Measurements from ENCODE around the gene DCP1A. TPM values are rescaled to one million over a fixed set of nuclear protein-coding genes. Genes with fewer than 3 reads are reported as not detected.
A peak's percentile ranks its signal among the peaks of the same experiment; 100 is the strongest.

Gene DCP1A
- total and polyA plus RNA-seq, 2 of the 13 experiments (the other 11 are each of a cell fraction or from before 2014, with no cell fraction given): 14.2 to 41.2 TPM

DNA sequence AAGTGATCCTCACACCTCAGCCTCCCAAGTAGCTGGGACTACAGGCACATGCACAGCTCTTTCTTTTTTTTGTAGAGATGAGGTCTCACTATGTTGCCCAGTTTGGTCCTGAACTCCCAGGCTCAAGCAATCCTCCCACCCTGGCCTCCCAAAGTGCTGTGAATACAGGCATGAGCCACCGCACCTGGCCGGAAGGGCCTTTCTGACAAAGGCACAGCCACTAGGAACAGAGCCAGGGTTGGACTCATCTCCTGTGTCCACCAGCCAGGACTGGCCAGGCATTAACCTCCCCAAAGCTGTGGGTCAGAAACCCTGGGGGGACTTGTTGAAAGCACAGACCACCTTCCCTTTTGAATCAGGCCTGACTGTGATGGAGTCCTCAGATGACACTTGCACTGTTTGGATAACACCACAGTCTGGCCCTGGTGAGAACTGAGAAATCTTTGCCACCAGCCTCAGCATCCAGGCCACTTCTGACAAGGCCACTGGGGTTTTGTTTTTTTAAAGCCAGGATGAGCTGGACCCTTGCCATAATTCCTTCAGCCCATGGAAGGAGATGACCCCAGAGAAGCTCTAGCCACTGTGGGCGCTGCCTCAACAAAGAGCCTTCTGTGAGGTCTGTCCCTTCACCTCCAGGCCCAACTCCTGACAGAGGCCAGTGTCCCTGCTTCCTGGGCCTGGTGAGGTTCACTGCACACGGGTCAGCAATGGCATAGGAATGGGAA is 96.3 kb downstream of the DCP1A start (continued):
- TF ChIP-seq ZNF567 (CRISPR knock-in tag; IDR thresholded peaks at IDR 0.05; ENCODE audit: borderline replicate concordance): no peak
- no peak for TF ChIP-seq ATF1 (CRISPR knock-in tag; IDR thresholded peaks at IDR 0.05)
- TF ChIP-seq HDAC1 (CRISPR knock-in tag; IDR thresholded peaks at IDR 0.05): no peak
- TF ChIP-seq ARNT (IDR thresholded peaks at IDR 0.05): no peak
- TF ChIP-seq POLR2G (IDR thresholded peaks at IDR 0.05; ENCODE audit: low read depth, low read length): peak; percentile 69
- no peak for TF ChIP-seq SRSF1 (optimal IDR thresholded peaks at IDR 0.05; ENCODE audit: low read depth, low read length)
- TF ChIP-seq, protein P1, sequence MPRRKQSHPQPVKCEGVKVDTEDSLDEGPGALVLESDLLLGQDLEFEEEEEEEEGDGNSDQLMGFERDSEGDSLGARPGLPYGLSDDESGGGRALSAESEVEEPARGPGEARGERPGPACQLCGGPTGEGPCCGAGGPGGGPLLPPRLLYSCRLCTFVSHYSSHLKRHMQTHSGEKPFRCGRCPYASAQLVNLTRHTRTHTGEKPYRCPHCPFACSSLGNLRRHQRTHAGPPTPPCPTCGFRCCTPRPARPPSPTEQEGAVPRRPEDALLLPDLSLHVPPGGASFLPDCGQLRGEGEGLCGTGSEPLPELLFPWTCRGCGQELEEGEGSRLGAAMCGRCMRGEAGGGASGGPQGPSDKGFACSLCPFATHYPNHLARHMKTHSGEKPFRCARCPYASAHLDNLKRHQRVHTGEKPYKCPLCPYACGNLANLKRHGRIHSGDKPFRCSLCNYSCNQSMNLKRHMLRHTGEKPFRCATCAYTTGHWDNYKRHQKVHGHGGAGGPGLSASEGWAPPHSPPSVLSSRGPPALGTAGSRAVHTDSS (CRISPR knock-in tag; conservative IDR thresholded peaks at IDR 0.05): no peak
- TF ChIP-seq ZMAT3 (CRISPR knock-in tag; conservative IDR thresholded peaks at IDR 0.05): no peak
- no peak for TF ChIP-seq MED8 (CRISPR knock-in tag; IDR thresholded peaks at IDR 0.05; ENCODE audit: insufficient replicate concordance)
- TF ChIP-seq U2AF1 (optimal IDR thresholded peaks at IDR 0.05; ENCODE audit: low read depth, low read length): no peak
- no peak for TF ChIP-seq IRX3 (CRISPR knock-in tag; IDR thresholded peaks at IDR 0.05; ENCODE audit: borderline replicate concordance, low read depth)
- TF ChIP-seq, protein P2, sequence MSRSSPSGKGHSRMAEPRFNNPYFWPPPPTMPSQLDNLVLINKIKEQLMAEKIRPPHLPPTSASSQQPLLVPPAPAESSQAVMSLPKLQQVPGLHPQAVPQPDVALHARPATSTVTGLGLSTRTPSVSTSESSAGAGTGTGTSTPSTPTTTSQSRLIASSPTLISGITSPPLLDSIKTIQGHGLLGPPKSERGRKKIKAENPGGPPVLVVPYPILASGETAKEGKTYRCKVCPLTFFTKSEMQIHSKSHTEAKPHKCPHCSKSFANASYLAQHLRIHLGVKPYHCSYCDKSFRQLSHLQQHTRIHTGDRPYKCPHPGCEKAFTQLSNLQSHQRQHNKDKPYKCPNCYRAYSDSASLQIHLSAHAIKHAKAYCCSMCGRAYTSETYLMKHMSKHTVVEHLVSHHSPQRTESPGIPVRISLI (CRISPR knock-in tag; IDR thresholded peaks at IDR 0.05; ENCODE audit: borderline replicate concordance): peak; percentile 51; the same call in 1 of the 2 replicates
- no peak for TF ChIP-seq NFE2 (CRISPR knock-in tag; IDR thresholded peaks at IDR 0.05)
- TF ChIP-seq, protein P3, sequence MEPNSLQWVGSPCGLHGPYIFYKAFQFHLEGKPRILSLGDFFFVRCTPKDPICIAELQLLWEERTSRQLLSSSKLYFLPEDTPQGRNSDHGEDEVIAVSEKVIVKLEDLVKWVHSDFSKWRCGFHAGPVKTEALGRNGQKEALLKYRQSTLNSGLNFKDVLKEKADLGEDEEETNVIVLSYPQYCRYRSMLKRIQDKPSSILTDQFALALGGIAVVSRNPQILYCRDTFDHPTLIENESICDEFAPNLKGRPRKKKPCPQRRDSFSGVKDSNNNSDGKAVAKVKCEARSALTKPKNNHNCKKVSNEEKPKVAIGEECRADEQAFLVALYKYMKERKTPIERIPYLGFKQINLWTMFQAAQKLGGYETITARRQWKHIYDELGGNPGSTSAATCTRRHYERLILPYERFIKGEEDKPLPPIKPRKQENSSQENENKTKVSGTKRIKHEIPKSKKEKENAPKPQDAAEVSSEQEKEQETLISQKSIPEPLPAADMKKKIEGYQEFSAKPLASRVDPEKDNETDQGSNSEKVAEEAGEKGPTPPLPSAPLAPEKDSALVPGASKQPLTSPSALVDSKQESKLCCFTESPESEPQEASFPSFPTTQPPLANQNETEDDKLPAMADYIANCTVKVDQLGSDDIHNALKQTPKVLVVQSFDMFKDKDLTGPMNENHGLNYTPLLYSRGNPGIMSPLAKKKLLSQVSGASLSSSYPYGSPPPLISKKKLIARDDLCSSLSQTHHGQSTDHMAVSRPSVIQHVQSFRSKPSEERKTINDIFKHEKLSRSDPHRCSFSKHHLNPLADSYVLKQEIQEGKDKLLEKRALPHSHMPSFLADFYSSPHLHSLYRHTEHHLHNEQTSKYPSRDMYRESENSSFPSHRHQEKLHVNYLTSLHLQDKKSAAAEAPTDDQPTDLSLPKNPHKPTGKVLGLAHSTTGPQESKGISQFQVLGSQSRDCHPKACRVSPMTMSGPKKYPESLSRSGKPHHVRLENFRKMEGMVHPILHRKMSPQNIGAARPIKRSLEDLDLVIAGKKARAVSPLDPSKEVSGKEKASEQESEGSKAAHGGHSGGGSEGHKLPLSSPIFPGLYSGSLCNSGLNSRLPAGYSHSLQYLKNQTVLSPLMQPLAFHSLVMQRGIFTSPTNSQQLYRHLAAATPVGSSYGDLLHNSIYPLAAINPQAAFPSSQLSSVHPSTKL (CRISPR knock-in tag; IDR thresholded peaks at IDR 0.05): peak; percentile 39
- TF ChIP-seq SKI (IDR thresholded peaks at IDR 0.05; ENCODE audit: partially characterized antibody): no peak
- TF ChIP-seq PITX1 (CRISPR knock-in tag; IDR thresholded peaks at IDR 0.05): no peak
- no peak for TF ChIP-seq ZNF660 (CRISPR knock-in tag; IDR thresholded peaks at IDR 0.05; ENCODE audit: borderline replicate concordance, low read depth)
- TF ChIP-seq, protein P4, sequence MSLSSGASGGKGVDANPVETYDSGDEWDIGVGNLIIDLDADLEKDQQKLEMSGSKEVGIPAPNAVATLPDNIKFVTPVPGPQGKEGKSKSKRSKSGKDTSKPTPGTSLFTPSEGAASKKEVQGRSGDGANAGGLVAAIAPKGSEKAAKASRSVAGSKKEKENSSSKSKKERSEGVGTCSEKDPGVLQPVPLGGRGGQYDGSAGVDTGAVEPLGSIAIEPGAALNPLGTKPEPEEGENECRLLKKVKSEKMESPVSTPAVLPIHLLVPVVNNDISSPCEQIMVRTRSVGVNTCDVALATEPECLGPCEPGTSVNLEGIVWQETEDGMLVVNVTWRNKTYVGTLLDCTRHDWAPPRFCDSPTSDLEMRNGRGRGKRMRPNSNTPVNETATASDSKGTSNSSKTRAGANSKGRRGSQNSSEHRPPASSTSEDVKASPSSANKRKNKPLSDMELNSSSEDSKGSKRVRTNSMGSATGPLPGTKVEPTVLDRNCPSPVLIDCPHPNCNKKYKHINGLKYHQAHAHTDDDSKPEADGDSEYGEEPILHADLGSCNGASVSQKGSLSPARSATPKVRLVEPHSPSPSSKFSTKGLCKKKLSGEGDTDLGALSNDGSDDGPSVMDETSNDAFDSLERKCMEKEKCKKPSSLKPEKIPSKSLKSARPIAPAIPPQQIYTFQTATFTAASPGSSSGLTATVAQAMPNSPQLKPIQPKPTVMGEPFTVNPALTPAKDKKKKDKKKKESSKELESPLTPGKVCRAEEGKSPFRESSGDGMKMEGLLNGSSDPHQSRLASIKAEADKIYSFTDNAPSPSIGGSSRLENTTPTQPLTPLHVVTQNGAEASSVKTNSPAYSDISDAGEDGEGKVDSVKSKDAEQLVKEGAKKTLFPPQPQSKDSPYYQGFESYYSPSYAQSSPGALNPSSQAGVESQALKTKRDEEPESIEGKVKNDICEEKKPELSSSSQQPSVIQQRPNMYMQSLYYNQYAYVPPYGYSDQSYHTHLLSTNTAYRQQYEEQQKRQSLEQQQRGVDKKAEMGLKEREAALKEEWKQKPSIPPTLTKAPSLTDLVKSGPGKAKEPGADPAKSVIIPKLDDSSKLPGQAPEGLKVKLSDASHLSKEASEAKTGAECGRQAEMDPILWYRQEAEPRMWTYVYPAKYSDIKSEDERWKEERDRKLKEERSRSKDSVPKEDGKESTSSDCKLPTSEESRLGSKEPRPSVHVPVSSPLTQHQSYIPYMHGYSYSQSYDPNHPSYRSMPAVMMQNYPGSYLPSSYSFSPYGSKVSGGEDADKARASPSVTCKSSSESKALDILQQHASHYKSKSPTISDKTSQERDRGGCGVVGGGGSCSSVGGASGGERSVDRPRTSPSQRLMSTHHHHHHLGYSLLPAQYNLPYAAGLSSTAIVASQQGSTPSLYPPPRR (CRISPR knock-in tag; IDR thresholded peaks at IDR 0.05; ENCODE audit: borderline replicate concordance): no peak
- peak in 1 of 2 experiments; percentile 38; a peak in 1 of 4 replicates for TF ChIP-seq POLR2A (IDR thresholded peaks at IDR 0.05; ENCODE audit: insufficient read depth in 1 of 2, low read depth in 2 of 2, low read length in 2 of 2)
